HepG2 (cell line): ENCODE measurements around the gene COMP. TPM values are rescaled to one million over a fixed set of nuclear protein-coding genes. Genes with fewer than 3 reads are reported as not detected.

Experiments used
- ATAC-seq: fragments of 200-7000 bp; cut with Tn5 transposase; 3 replicates; pipeline ENCODE4 v1.9.1; 2020; ENCODE audit warnings: mild to moderate bottlenecking, moderate library complexity
- BruUV-seq: library from RNA; stranded (reverse); fragments of 400-500 nt; replicated peaks from 2 replicates; lab custom pipeline; 2021; lab: Mats Ljungman, UMichigan
- CTCF ChIA-PET: fragments of 300-600 bp; formaldehyde crosslinking; extraction: SDS; loops from one replicate; lab custom pipeline; 2021; ENCODE audit warnings: low total read pairs, inconsistent platforms, low intra/inter-chr PET ratio; lab: Yijun Ruan, JAX
- POLR2A ChIA-PET: fragments of 350-600 bp; sonication (Branson Sonifier 250); formaldehyde crosslinking; loops from one replicate; lab custom pipeline; 2020; ENCODE audit warnings: antibody characterized with exemption, inconsistent platforms; lab: Yijun Ruan, JAX
- DNase-seq: peaks from one replicate; pipeline ENCODE4 v3.0.0-alpha.2; 2015; ENCODE audit warnings: low spot score
- FAIRE-seq: peaks from 3 replicates; lab custom pipeline; 2011; peaks lifted over from hg19 to GRCh38; lab: Jason Lieb, UNC
- H2AFZ ChIP-seq: one replicate; pipeline ENCODE4 v1.6.1; 2011; ENCODE audit warnings: low read length, inconsistent platforms
- H3K27ac ChIP-seq: fragments of 300-600 bp; 3 replicates; pipeline ENCODE4 v1.8.0; 2011; ENCODE audit warnings: mixed run types, mild to moderate bottlenecking, mixed read lengths, low read length, inconsistent platforms; ENCODE audit not compliant: insufficient read depth; ENCODE audit errors: extremely low read length
- H3K27me3 ChIP-seq, 2 experiments: fragments of 200-600 bp in 1 of 2; 2 replicates in 1 of 2; 3 replicates in 1 of 2; pipeline versions ENCODE4 v1.6.0 to v1.8.0; 2011; ENCODE audit warnings: low read length in 2 of 2, mild to moderate bottlenecking in 2 of 2, moderate library complexity in 2 of 2, inconsistent platforms in 1 of 2; ENCODE audit not compliant: insufficient read depth in 2 of 2, control insufficient read depth in 1 of 2
- H3K36me3 ChIP-seq, 2 experiments: fragments of 200-600 bp in 1 of 2; replicated peaks in 1 of 2; 2 replicates in 1 of 2; 3 replicates in 1 of 2; pipeline versions ENCODE4 v1.5.1 to v1.8.0; 2011; ENCODE audit warnings: low read length in 2 of 2, inconsistent platforms in 1 of 2; ENCODE audit not compliant: insufficient read depth in 2 of 2, control insufficient read depth in 1 of 2
- H3K4me1 ChIP-seq: 2 replicates; pipeline ENCODE4 v1.5.1; 2012; ENCODE audit warnings: low read length, inconsistent platforms; ENCODE audit not compliant: insufficient read depth
- H3K4me2 ChIP-seq: 2 replicates; pipeline ENCODE4 v1.6.0; 2011; ENCODE audit warnings: low read depth, low read length, inconsistent platforms
- H3K4me3 ChIP-seq, 3 experiments: fragments of 200-600 bp in 1 of 3; sonication (generic), shearing (Covaris generic) in 1 of 3; replicated peaks in 1 of 3; 2 replicates each; pipeline ENCODE4 v1.5.1; 2011 to 2016; ENCODE audit warnings: low read length in 3 of 3, inconsistent platforms in 2 of 3, low read depth in 2 of 3, mild to moderate bottlenecking in 2 of 3, control low read depth in 1 of 3, mixed read lengths in 1 of 3; ENCODE audit not compliant: insufficient read depth in 1 of 3
- H3K79me2 ChIP-seq: one replicate; pipeline ENCODE4 v1.6.1; 2011; ENCODE audit warnings: low read length, inconsistent platforms; ENCODE audit not compliant: insufficient read depth
- H3K9ac ChIP-seq: 2 replicates; pipeline ENCODE4 v1.6.0; 2011; ENCODE audit warnings: mild to moderate bottlenecking, low read depth, low read length, inconsistent platforms; ENCODE audit not compliant: insufficient read depth
- H3K9me3 ChIP-seq: 2 replicates; pipeline ENCODE4 v1.5.1; 2012; ENCODE audit warnings: mild to moderate bottlenecking, low read length
- H4K20me1 ChIP-seq: 2 replicates; pipeline ENCODE4 v1.6.0; 2011; ENCODE audit warnings: inconsistent platforms, mild to moderate bottlenecking, low read length, moderate library complexity; ENCODE audit not compliant: insufficient read depth
- HNRNPL ChIP-seq: fragments of 200-400 bp; formaldehyde crosslinking; IDR thresholded peaks from 2 replicates; pipeline ENCODE4 v1.6.1; 2017; ENCODE audit warnings: mild to moderate bottlenecking, low read depth, low read length
- ISL2 ChIP-seq: sonication (generic); formaldehyde crosslinking; IDR thresholded peaks from 2 replicates; pipeline ENCODE4 v1.5.0; 2020; ENCODE audit warnings: missing genetic modification reagents
- POLR2G ChIP-seq: fragments of 200-400 bp; formaldehyde crosslinking; IDR thresholded peaks from 2 replicates; pipeline ENCODE4 v1.6.1; 2018; ENCODE audit warnings: mild to moderate bottlenecking, low read depth, low read length, moderate library complexity
- SIN3A ChIP-seq: IDR thresholded peaks from 2 replicates; pipeline ENCODE4 v1.6.1; 2011; ENCODE audit warnings: low read depth, mild to moderate bottlenecking, control low read depth, low read length, borderline replicate concordance
- STAG1 ChIP-seq: sonication (generic); formaldehyde crosslinking; IDR thresholded peaks from 2 replicates; pipeline ENCODE4 v1.4.0; 2020; ENCODE audit warnings: missing genetic modification reagents
- TBX2 ChIP-seq: sonication (generic); formaldehyde crosslinking; IDR thresholded peaks from 2 replicates; pipeline ENCODE4 v1.5.0; 2020; ENCODE audit warnings: missing genetic modification reagents, mild to moderate bottlenecking, borderline replicate concordance
- TFAP4 ChIP-seq: sonication (generic); IDR thresholded peaks from 2 replicates; pipeline ENCODE4 v1.6.1; 2016; ENCODE audit warnings: low read depth, borderline replicate concordance
- ZBED4 ChIP-seq: sonication (generic); formaldehyde crosslinking; IDR thresholded peaks from 2 replicates; pipeline ENCODE4 v1.4.0; 2020; ENCODE audit warnings: missing genetic modification reagents, borderline replicate concordance
- ZFX ChIP-seq: sonication (generic); formaldehyde crosslinking; IDR thresholded peaks from 2 replicates; pipeline ENCODE4 v1.4.0; 2020; ENCODE audit warnings: mild to moderate bottlenecking, low read depth, missing genetic modification reagents, moderate library complexity
- ZFY ChIP-seq: sonication (generic); formaldehyde crosslinking; IDR thresholded peaks from 2 replicates; pipeline ENCODE4 v1.4.0; 2020; ENCODE audit warnings: missing genetic modification reagents
- ZNF124 ChIP-seq: sonication (generic); formaldehyde crosslinking; IDR thresholded peaks from 2 replicates; pipeline ENCODE4 v1.4.0; 2020; ENCODE audit warnings: missing genetic modification reagents
- ZNF263 ChIP-seq: sonication (generic); formaldehyde crosslinking; IDR thresholded peaks from 2 replicates; pipeline ENCODE4 v1.4.0; 2020; ENCODE audit warnings: missing genetic modification reagents
- ZNF687 ChIP-seq: sonication (generic); formaldehyde crosslinking; IDR thresholded peaks from 2 replicates; pipeline ENCODE4 v1.5.1; 2020; ENCODE audit warnings: mild to moderate bottlenecking, missing genetic modification reagents, moderate library complexity
- ZNF746 ChIP-seq: sonication (generic); formaldehyde crosslinking; IDR thresholded peaks from 2 replicates; pipeline ENCODE4 v1.8.0; 2022; ENCODE audit warnings: mild to moderate bottlenecking, missing genetic modification reagents
- WGBS: methylation state at CpG from one replicate; pipeline ENCODE4 v1.1.6; 2017; ENCODE audit warnings: low lambda C conversion rate; 5-methylcytosine and 5-hydroxymethylcytosine counted together
- in situ Hi-C: cut with HindIII; loops from 2 replicates; pipeline ENCODE4 v1.10.0; 2017; ENCODE audit warnings: low pct_unique_long_range_greater_than_20kb; ENCODE audit not compliant: extremely low pct_ligation_motif_present
- intact Hi-C: fragments of 100-400 bp; cut with micrococcal nuclease; formaldehyde crosslinking; loops from one replicate; pipeline ENCODE4 v1.10.0; 2022; ENCODE audit not compliant: unreplicated experiment
- polyA plus RNA-seq, 8 experiments: library from polyadenylated mRNA; depleted of rRNA in 3 of 8; stranded (reverse) in 7 of 8; unstranded in 1 of 8; fragments of >200 nt; fragmentation: Illumina TruSeq in 4 of 8; extraction: Trizol in 4 of 8; gene quantifications; 2 replicates each; pipeline versions ENCODE4 v1.2.1 to v1.2.3, GENCODE V29; 2011 to 2016; ENCODE audit warnings: low read depth in 4 of 8, missing spikeins in 1 of 8, mixed read lengths in 1 of 8; ENCODE audit not compliant: insufficient read depth in 1 of 8
- total RNA-seq, 5 experiments: library from RNA; depleted of rRNA; stranded (reverse); fragments of >200 nt; fragmentation: Illumina TruSeq; extraction: Trizol; gene quantifications; 2 replicates each; pipeline ENCODE4 v1.2.3, GENCODE V29; 2016; ENCODE audit warnings: low read depth in 1 of 5

The COMP gene
- total and polyA plus RNA-seq, 2 of the 13 experiments (the other 11 are each of a cell fraction or from before 2014, with no cell fraction given), result 0.04 to 0.13 TPM

GRCh38 chr19:18762125-18763023, 28.7 kb downstream of the COMP start:
- WGBS, result 22% methylated on average over 14 of the region's 35 CpGs
- Histone ChIP-seq H3K79me2 (no peaks in the 10 kb centered on the region), H3K27me3 (no peaks in the 10 kb centered on the region), H3K27ac (no peak overlapping the region), H3K4me1 (peaks cover 16% of the 10 kb centered on the region), H4K20me1 (no peaks in the 10 kb centered on the region), H3K4me2 (peak overlapping the region; percentile 58), H3K4me3 (peak overlapping the region in 1 of 3 experiments; percentile 39; a peak in 1 of 6 replicates), H3K36me3 (no peaks in the 10 kb centered on the region), H3K9ac (no peak overlapping the region), H3K9me3 (no peaks in the 10 kb centered on the region), H2AFZ (no peak overlapping the region)
- BruUV-seq, result no TSS peak
- peak; percentile 63 for DNase-seq
- in situ Hi-C loops (no loop called here), intact Hi-C loops (no loop called here)
- ChIA-PET POLR2A (interaction anchor here (0.8 to 1.4 kb wide), 6 partner anchors 21 to 174 kb away, joined by 3 to 7 read pairs (median 4); no protein-coding TSS in a partner anchor), CTCF (no interaction called here)
- FAIRE-seq, result peak; percentile 63
- peak; percentile 83 for ATAC-seq
- TF ChIP-seq POLR2G (peak; percentile 33; the same call in 1 of the 2 replicates), ZFY (peak; percentile 43; the same call in 1 of the 2 replicates), STAG1 (peak; percentile 33; the same call in 1 of the 2 replicates), TFAP4 (0 out of 2 replicates have a peak, but pooled peaks have one; percentile 12), SIN3A (no peak), ISL2 (CRISPR knock-in tag) (0 out of 2 replicates have a peak, but pooled peaks have one; percentile 16), TBX2 (CRISPR knock-in tag) (peak; percentile 31; the same call in 1 of the 2 replicates), ZNF263 (CRISPR knock-in tag) (peak; percentile 43; the same call in 1 of the 2 replicates), HNRNPL (peak; percentile 87), ZNF746 (peak; percentile 42; the same call in 1 of the 2 replicates), ZNF124 (no peak), ZBED4 (CRISPR knock-in tag) (peak; percentile 53; the same call in 1 of the 2 replicates), ZNF687 (CRISPR knock-in tag) (peak; percentile 61), ZFX (CRISPR knock-in tag) (peak; percentile 66)
